ENCODE measurements around the gene PTPRN2.
"Not testable (repeated sequence)": the region's sequence is repeated elsewhere in the genome, so short reads cannot be mapped to it uniquely, and the experiment has no call there.

PTPRN2 gene

DNA sequence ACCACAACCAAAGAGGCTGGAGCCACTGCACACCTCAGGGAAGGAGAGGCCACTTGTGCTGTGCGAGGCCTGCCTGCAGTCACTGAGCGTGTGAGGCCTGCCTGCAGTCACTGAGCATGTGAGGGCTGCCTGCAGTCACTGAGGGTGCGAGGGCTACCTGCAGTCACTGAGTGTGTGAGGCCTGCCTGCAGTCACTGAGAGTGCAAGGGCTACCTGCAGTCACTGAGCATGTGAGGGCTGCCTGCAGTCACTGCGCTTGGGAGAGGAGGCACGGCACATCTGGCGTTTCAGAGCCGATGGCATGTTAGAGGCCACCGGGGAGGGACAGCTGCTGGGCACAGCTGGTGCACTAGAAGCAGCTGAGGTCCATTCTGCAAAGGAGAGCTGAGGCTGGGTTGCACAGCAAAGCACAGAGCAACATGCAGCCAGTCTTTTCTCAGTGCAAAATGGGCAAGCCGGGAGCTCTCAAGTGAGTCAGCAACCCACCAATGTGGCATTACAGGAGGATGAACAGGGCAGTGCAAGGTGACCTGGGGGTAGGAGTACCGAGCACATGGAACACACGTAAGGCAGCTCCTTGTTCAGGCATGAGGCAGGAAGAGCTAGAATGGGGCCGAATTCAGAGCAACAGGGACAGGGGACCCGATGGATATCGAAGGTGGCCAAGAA, 540.1 kb downstream of the PTPRN2 start:
- TF ChIP-seq, protein P1, sequence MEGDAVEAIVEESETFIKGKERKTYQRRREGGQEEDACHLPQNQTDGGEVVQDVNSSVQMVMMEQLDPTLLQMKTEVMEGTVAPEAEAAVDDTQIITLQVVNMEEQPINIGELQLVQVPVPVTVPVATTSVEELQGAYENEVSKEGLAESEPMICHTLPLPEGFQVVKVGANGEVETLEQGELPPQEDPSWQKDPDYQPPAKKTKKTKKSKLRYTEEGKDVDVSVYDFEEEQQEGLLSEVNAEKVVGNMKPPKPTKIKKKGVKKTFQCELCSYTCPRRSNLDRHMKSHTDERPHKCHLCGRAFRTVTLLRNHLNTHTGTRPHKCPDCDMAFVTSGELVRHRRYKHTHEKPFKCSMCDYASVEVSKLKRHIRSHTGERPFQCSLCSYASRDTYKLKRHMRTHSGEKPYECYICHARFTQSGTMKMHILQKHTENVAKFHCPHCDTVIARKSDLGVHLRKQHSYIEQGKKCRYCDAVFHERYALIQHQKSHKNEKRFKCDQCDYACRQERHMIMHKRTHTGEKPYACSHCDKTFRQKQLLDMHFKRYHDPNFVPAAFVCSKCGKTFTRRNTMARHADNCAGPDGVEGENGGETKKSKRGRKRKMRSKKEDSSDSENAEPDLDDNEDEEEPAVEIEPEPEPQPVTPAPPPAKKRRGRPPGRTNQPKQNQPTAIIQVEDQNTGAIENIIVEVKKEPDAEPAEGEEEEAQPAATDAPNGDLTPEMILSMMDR (IDR thresholded peaks at IDR 0.05; ENCODE audit: extremely low read depth, insufficient read depth, missing control alignments), result no peak
- DNase-seq (ENCODE audit: low spot score), result no peak
- in situ Hi-C loops (cut with MboI; ENCODE audit: low pct_unique_long_range_greater_than_20kb, low sequenced_read_pairs, unreplicated experiment), result no loop called here

- in situ Hi-C loops (cut with MboI; ENCODE audit: low pct_unique_long_range_greater_than_20kb, low sequenced_read_pairs, unreplicated experiment); DNase-seq (ENCODE audit: low spot score): not testable (repeated sequence)
These were observed 541.4 kb downstream of the PTPRN2 start for GRCh38 chr7:158046246-158046645.

- in situ Hi-C loops (cut with MboI; ENCODE audit: low pct_unique_long_range_greater_than_20kb, low sequenced_read_pairs, unreplicated experiment), result no loop called here
- TF ChIP-seq, protein P1 (IDR thresholded peaks at IDR 0.05; ENCODE audit: extremely low read depth, insufficient read depth, missing control alignments), result no peak
- DNase-seq (ENCODE audit: low spot score), result no peak
These were observed 543.2 kb downstream of the PTPRN2 start for GRCh38 chr7:158044482-158044823.

DNA sequence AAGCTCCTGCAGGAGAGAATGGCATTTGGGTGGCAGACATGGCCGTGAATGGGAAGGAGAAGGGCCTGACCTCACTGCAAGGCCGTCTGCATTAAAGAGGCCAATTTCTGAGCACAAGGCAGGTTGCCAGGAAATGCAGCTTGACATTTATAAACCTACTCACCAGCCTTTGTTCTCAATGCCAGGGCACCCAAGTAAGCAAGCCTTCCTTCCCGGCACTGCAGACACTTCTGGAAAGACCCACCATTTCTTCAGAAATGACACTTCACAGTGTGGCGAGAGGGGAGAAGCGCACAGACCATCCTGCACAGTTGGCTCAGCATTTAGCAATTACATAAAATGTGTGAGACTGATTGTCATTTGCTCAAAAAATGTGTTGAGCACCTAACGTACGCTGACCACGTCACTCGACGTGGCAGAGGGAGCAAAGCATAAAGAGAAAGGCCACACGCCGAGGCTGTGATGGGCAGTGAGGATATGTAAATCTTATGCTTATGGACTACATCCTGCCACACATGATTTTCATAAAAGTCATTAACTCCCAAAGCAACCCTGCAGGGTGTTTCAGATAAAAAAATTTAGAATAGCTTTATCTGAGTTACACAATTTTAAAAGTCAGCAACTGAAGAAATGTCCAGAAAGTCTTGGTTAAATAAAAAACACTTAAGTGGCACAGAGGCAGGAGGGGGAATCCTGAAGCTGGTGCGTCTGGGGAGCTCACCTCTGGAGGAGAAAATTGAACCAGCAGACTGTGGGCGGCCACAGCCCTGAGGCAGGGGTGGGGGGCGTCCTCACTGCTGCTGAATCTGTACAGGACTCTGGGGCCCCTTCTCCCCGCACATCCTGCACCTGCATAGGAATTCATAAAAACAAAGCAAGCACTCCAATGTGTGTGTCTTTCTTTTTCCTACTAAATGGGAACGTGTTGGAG, 543.8 kb downstream of the PTPRN2 start:
- DNase-seq (ENCODE audit: low spot score), result no peak
- in situ Hi-C loops (cut with MboI; ENCODE audit: low pct_unique_long_range_greater_than_20kb, low sequenced_read_pairs, unreplicated experiment), result no loop called here
- TF ChIP-seq, protein P1 (IDR thresholded peaks at IDR 0.05; ENCODE audit: extremely low read depth, insufficient read depth, missing control alignments), result no peak

- TF ChIP-seq, protein P1 (IDR thresholded peaks at IDR 0.05; ENCODE audit: extremely low read depth, insufficient read depth, missing control alignments), result no peak
These were observed 545.3 kb downstream of the PTPRN2 start for GRCh38 chr7:158042156-158042880.

GRCh38 chr7:158040199-158040598, 547.4 kb downstream of the PTPRN2 start:
- TF ChIP-seq, protein P1 (IDR thresholded peaks at IDR 0.05; ENCODE audit: extremely low read depth, insufficient read depth, missing control alignments), result no peak
- no peak for DNase-seq (ENCODE audit: low spot score)
- in situ Hi-C loops (cut with MboI; ENCODE audit: low pct_unique_long_range_greater_than_20kb, low sequenced_read_pairs, unreplicated experiment), result no loop called here

More at GRCh38 chr7:158042156-158042880, 545.3 kb downstream of the PTPRN2 start:
- no peak for DNase-seq (ENCODE audit: low spot score)
- in situ Hi-C loops (cut with MboI; ENCODE audit: low pct_unique_long_range_greater_than_20kb, low sequenced_read_pairs, unreplicated experiment), result no loop called here
